HCT116 (cell line): Measurements from ENCODE around the gene PLK4. TPM values are rescaled to one million over a fixed set of nuclear protein-coding genes. Genes with fewer than 3 reads are reported as not detected.

ENCODE experiments used
- ATAC-seq: fragments of 200-7000 bp; cut with Tn5 transposase; 2 replicates; pipeline ENCODE4 v1.9.1; 2020; ENCODE audit warnings: mild to moderate bottlenecking, moderate library complexity
- BruUV-seq: library from RNA; stranded (reverse); fragments of 400-500 nt; replicated peaks from 2 replicates; lab custom pipeline; 2021; lab: Mats Ljungman, UMichigan
- CTCF ChIA-PET: fragments of 300-600 bp; sonication (Branson Sonifier 250); formaldehyde crosslinking; loops from one replicate; lab custom pipeline; 2021; ENCODE audit warnings: antibody characterized with exemption; lab: Charles Lee
- POLR2A ChIA-PET: fragments of 300-600, 350-600 bp; sonication (Branson Sonifier 250); formaldehyde crosslinking; loops from one replicate; lab custom pipeline; 2021; ENCODE audit warnings: antibody characterized with exemption; lab: Charles Lee
- RAD21 ChIA-PET, 2 experiments: fragments of 300-600 bp; sonication (Branson Sonifier 250); formaldehyde crosslinking; loops; one replicate each; lab custom pipeline; 2023; ENCODE audit warnings: low total read pairs in 2 of 2; ENCODE audit not compliant: uncharacterized antibody in 2 of 2, unreplicated experiment in 2 of 2, low non-redundant PET in 1 of 2; lab: Charles Lee
- DNase-seq: peaks from one replicate; pipeline ENCODE4 v3.0.0-alpha.2; 2010; ENCODE audit warnings: low read depth, low spot score
- H2AFZ ChIP-seq: fragments of 200-600 bp; shearing (Covaris generic), sonication (generic); 2 replicates; pipeline ENCODE4 v1.6.1; 2017; ENCODE audit warnings: low read depth, mixed run types, mixed read lengths, antibody characterized with exemption, low read length; ENCODE audit not compliant: poor library complexity, severe bottlenecking
- H3K27ac ChIP-seq: 2 replicates; pipeline ENCODE4 v1.5.1; 2012; ENCODE audit warnings: low read depth, low read length
- H3K27me3 ChIP-seq: fragments of 200-600 bp; sonication (generic); 2 replicates; pipeline ENCODE4 v1.6.1; 2016; ENCODE audit warnings: mixed run types, low read length, mixed read lengths; ENCODE audit not compliant: insufficient read depth
- H3K36me3 ChIP-seq, 2 experiments: fragments of 200-500 bp in 1 of 2; fragments of 200-600 bp in 1 of 2; sonication (Bioruptor generic) in 1 of 2; sonication (generic) in 1 of 2; 2 replicates each; pipeline versions ENCODE4 v1.5.1 to v1.6.1; 2014 to 2016; ENCODE audit warnings: low read length in 2 of 2, inconsistent platforms in 1 of 2, mixed read lengths in 1 of 2, mixed run types in 1 of 2; ENCODE audit not compliant: insufficient read depth in 2 of 2, control insufficient read depth in 1 of 2
- H3K4me1 ChIP-seq, 2 experiments: fragments of 200-600 bp in 1 of 2; sonication (generic) in 1 of 2; 2 replicates each; pipeline versions ENCODE4 v1.5.1 to v1.6.1; 2012 to 2017; ENCODE audit warnings: low read length in 2 of 2, inconsistent platforms in 1 of 2, mild to moderate bottlenecking in 1 of 2, mixed read lengths in 1 of 2, mixed run types in 1 of 2, moderate library complexity in 1 of 2; ENCODE audit not compliant: insufficient read depth in 2 of 2, control insufficient read depth in 1 of 2
- H3K4me2 ChIP-seq: fragments of 200-600 bp; sonication (generic); 2 replicates; pipeline ENCODE4 v1.6.1; 2017; ENCODE audit warnings: mixed run types, low read length, mixed read lengths
- H3K4me3 ChIP-seq, 2 experiments: fragments of 200-600 bp in 1 of 2; sonication (generic) in 1 of 2; replicated peaks in 1 of 2; 2 replicates each; pipeline ENCODE4 v1.5.1; 2011 to 2016; ENCODE audit warnings: low read length in 2 of 2, control low read depth in 1 of 2, low read depth in 1 of 2, mild to moderate bottlenecking in 1 of 2, mixed read lengths in 1 of 2, mixed run types in 1 of 2
- H3K79me2 ChIP-seq: fragments of 200-600 bp; sonication (generic); 2 replicates; pipeline ENCODE4 v1.6.1; 2017; ENCODE audit warnings: mild to moderate bottlenecking, mixed run types, low read length, moderate library complexity, mixed read lengths; ENCODE audit not compliant: insufficient read depth
- H3K9ac ChIP-seq: fragments of 200-600 bp; sonication (generic); 2 replicates; pipeline ENCODE4 v1.6.1; 2016; ENCODE audit warnings: low read length, mixed read lengths
- H3K9me2 ChIP-seq: fragments of 200-600 bp; sonication (generic), shearing (Covaris generic); 2 replicates; pipeline ENCODE4 v1.6.1; 2017; ENCODE audit warnings: mixed run types, mild to moderate bottlenecking, moderate library complexity; ENCODE audit not compliant: insufficient read depth
- H3K9me3 ChIP-seq, 2 experiments: fragments of 200-500 bp in 1 of 2; fragments of 200-600 bp in 1 of 2; sonication (Bioruptor generic) in 1 of 2; sonication (generic) in 1 of 2; 2 replicates each; pipeline ENCODE4 v1.6.1; 2014 to 2017; ENCODE audit warnings: low read length in 2 of 2, mixed read lengths in 2 of 2, inconsistent platforms in 1 of 2, low read depth in 1 of 2, mild to moderate bottlenecking in 1 of 2, mixed run types in 1 of 2, moderate library complexity in 1 of 2; ENCODE audit not compliant: control insufficient read depth in 1 of 2, insufficient read depth in 1 of 2
- H4K20me1 ChIP-seq: fragments of 200-600 bp; sonication (generic), shearing (Covaris generic); 2 replicates; pipeline ENCODE4 v1.6.1; 2017; ENCODE audit warnings: mixed run types, mild to moderate bottlenecking, moderate library complexity; ENCODE audit not compliant: insufficient read depth
- ATF3 ChIP-seq: IDR thresholded peaks from 2 replicates; pipeline ENCODE4 v1.6.1; 2012
- CBX3 ChIP-seq: IDR thresholded peaks from 2 replicates; pipeline ENCODE4 v1.6.1; 2012; ENCODE audit warnings: low read depth
- CTCF ChIP-seq, 3 experiments: fragments of 200-600 bp in 1 of 3; sonication (generic) in 1 of 3; IDR thresholded peaks in 2 of 3; conservative IDR thresholded peaks in 1 of 3; 2 replicates each; pipeline ENCODE4 v1.5.1; 2012 to 2017; ENCODE audit warnings: low read depth in 2 of 3, low read length in 2 of 3, antibody characterized with exemption in 1 of 3, borderline replicate concordance in 1 of 3, control low read depth in 1 of 3, mild to moderate bottlenecking in 1 of 3, mixed read lengths in 1 of 3, mixed run types in 1 of 3, moderate library complexity in 1 of 3; ENCODE audit not compliant: insufficient read depth in 1 of 3
- EGR1 ChIP-seq: IDR thresholded peaks from 2 replicates; pipeline ENCODE4 v1.6.1; 2012; ENCODE audit warnings: low read depth
- ELF1 ChIP-seq: IDR thresholded peaks from 2 replicates; pipeline ENCODE4 v1.6.1; 2012; ENCODE audit warnings: low read depth, borderline replicate concordance
- EZH2 ChIP-seq: fragments of 200-600 bp; sonication (generic); IDR thresholded peaks from 2 replicates; pipeline ENCODE4 v1.6.1; 2017; ENCODE audit warnings: antibody characterized with exemption, mixed run types
- EZH2phosphoT487 ChIP-seq: fragments of 200-600 bp; IDR thresholded peaks from 2 replicates; pipeline ENCODE4 v1.6.1; 2018; ENCODE audit warnings: antibody characterized with exemption, borderline replicate concordance
- FOSL1 ChIP-seq: IDR thresholded peaks from 2 replicates; pipeline ENCODE4 v1.6.1; 2012; ENCODE audit warnings: low read depth
- JUND ChIP-seq: IDR thresholded peaks from 2 replicates; pipeline ENCODE4 v1.6.1; 2012
- POLR2A ChIP-seq: IDR thresholded peaks from 2 replicates; pipeline ENCODE4 v1.7.0; 2011; ENCODE audit warnings: borderline replicate concordance; ENCODE audit not compliant: insufficient read depth, insufficient read length; ENCODE audit errors: extremely low read depth
- POLR2AphosphoS5 ChIP-seq: IDR thresholded peaks from 2 replicates; pipeline ENCODE4 v1.6.1; 2011; ENCODE audit warnings: mild to moderate bottlenecking, low read depth, low read length, moderate library complexity
- SP1 ChIP-seq: IDR thresholded peaks from 2 replicates; pipeline ENCODE4 v1.6.1; 2012; ENCODE audit warnings: low read depth
- SRF ChIP-seq: IDR thresholded peaks from 2 replicates; pipeline ENCODE4 v1.6.1; 2012; ENCODE audit warnings: low read depth
- TCF7L2 ChIP-seq: IDR thresholded peaks from 2 replicates; pipeline ENCODE4 v1.7.0; 2011; ENCODE audit warnings: borderline replicate concordance, inconsistent platforms; ENCODE audit not compliant: insufficient read depth, insufficient read length; ENCODE audit errors: extremely low read depth
- YY1 ChIP-seq: IDR thresholded peaks from 2 replicates; pipeline ENCODE4 v1.6.1; 2011; ENCODE audit warnings: low read length, low read depth, moderate library complexity, mild to moderate bottlenecking; ENCODE audit not compliant: insufficient replicate concordance; ENCODE audit errors: extremely low read depth
- intact Hi-C: fragments of 100-400 bp; cut with micrococcal nuclease; formaldehyde crosslinking; loops from 2 replicates; pipeline ENCODE4 v1.10.0; 2022
- total RNA-seq: library from RNA; stranded (reverse); gene quantifications from one replicate; pipeline ENCODE4 v1.2.1, GENCODE V29; 2021; ENCODE audit not compliant: unreplicated experiment
- TF ChIP-seq, protein P1 (sequence below): IDR thresholded peaks from 2 replicates; pipeline ENCODE4 v1.6.1; 2011; ENCODE audit warnings: mild to moderate bottlenecking, low read length, moderate library complexity; ENCODE audit not compliant: insufficient replicate concordance; ENCODE audit errors: extremely low read depth
- TF ChIP-seq, protein P2 (sequence below): IDR thresholded peaks from 2 replicates; pipeline ENCODE4 v1.6.1; 2012; ENCODE audit warnings: low read depth
- TF ChIP-seq, protein P3 (sequence below): IDR thresholded peaks from 2 replicates; pipeline ENCODE4 v1.6.1; 2012

Gene PLK4
- total RNA-seq, 1 experiment from 2014 or later: 34.8 TPM

GRCh38 chr4:127870281-127870680, 10.4 kb upstream of the PLK4 start:
- no peaks in the 10 kb centered on the region for H3K9me2 ChIP-seq
- intact Hi-C loops: no loop called here
- no peaks in the 10 kb centered on the region for H4K20me1 ChIP-seq
- H3K27me3 ChIP-seq: no peaks in the 10 kb centered on the region
- CTCF ChIA-PET: no interaction called here
- RAD21 ChIA-PET: no interaction called here
- H3K36me3 ChIP-seq: no peaks in the 10 kb centered on the region
- H3K4me2 ChIP-seq: peak overlapping the region; percentile 17; the same call in 1 of the 2 replicates
- H3K9ac ChIP-seq: no peak overlapping the region
- no peak overlapping the region for H3K4me3 ChIP-seq
- BruUV-seq: no TSS peak
- DNase-seq (no peak), ATAC-seq (no peak)
- POLR2A ChIA-PET: interaction anchor here (1.9 kb wide), 1 partner anchor 11 kb away, joined by 6 read pairs; the partner anchor contains the start of gene PLK4
- no peaks in the 10 kb centered on the region for H3K9me3 ChIP-seq
- no peak overlapping the region for H3K27ac ChIP-seq
- peaks cover 7 to 11% of the 10 kb centered on the region in 2 experiments; a peak in 3 of 4 replicates for H3K4me1 ChIP-seq
- no peak for TF ChIP-seq ELF1
- TF ChIP-seq TCF7L2: no peak
- TF ChIP-seq ATF3: no peak
- no peak for TF ChIP-seq POLR2A
- TF ChIP-seq, protein P1, sequence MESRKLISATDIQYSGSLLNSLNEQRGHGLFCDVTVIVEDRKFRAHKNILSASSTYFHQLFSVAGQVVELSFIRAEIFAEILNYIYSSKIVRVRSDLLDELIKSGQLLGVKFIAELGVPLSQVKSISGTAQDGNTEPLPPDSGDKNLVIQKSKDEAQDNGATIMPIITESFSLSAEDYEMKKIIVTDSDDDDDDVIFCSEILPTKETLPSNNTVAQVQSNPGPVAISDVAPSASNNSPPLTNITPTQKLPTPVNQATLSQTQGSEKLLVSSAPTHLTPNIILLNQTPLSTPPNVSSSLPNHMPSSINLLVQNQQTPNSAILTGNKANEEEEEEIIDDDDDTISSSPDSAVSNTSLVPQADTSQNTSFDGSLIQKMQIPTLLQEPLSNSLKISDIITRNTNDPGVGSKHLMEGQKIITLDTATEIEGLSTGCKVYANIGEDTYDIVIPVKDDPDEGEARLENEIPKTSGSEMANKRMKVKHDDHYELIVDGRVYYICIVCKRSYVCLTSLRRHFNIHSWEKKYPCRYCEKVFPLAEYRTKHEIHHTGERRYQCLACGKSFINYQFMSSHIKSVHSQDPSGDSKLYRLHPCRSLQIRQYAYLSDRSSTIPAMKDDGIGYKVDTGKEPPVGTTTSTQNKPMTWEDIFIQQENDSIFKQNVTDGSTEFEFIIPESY: no peak
- no peak for TF ChIP-seq SRF
- TF ChIP-seq, protein P2, sequence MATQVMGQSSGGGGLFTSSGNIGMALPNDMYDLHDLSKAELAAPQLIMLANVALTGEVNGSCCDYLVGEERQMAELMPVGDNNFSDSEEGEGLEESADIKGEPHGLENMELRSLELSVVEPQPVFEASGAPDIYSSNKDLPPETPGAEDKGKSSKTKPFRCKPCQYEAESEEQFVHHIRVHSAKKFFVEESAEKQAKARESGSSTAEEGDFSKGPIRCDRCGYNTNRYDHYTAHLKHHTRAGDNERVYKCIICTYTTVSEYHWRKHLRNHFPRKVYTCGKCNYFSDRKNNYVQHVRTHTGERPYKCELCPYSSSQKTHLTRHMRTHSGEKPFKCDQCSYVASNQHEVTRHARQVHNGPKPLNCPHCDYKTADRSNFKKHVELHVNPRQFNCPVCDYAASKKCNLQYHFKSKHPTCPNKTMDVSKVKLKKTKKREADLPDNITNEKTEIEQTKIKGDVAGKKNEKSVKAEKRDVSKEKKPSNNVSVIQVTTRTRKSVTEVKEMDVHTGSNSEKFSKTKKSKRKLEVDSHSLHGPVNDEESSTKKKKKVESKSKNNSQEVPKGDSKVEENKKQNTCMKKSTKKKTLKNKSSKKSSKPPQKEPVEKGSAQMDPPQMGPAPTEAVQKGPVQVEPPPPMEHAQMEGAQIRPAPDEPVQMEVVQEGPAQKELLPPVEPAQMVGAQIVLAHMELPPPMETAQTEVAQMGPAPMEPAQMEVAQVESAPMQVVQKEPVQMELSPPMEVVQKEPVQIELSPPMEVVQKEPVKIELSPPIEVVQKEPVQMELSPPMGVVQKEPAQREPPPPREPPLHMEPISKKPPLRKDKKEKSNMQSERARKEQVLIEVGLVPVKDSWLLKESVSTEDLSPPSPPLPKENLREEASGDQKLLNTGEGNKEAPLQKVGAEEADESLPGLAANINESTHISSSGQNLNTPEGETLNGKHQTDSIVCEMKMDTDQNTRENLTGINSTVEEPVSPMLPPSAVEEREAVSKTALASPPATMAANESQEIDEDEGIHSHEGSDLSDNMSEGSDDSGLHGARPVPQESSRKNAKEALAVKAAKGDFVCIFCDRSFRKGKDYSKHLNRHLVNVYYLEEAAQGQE: no peak
- no peak for TF ChIP-seq EGR1
- no peak for TF ChIP-seq FOSL1
- no peak for TF ChIP-seq POLR2AphosphoS5
- no peak for TF ChIP-seq EZH2
- no peak for TF ChIP-seq EZH2phosphoT487
- TF ChIP-seq, protein P3, sequence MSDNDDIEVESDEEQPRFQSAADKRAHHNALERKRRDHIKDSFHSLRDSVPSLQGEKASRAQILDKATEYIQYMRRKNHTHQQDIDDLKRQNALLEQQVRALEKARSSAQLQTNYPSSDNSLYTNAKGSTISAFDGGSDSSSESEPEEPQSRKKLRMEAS: no peak
- no peak for TF ChIP-seq SP1
- no peak for TF ChIP-seq JUND
- TF ChIP-seq YY1: no peak
- no peak for TF ChIP-seq CTCF (IDR thresholded peaks at IDR 0.05 in 2 of 3, conservative IDR thresholded peaks at IDR 0.05 in 1 of 3; ENCODE audit: borderline replicate concordance in 1 of 3, insufficient read depth in 1 of 3, low read depth in 2 of 3, low read length in 2 of 3)
- TF ChIP-seq CBX3: no peak
- H3K79me2 ChIP-seq: peaks cover 9% of the 10 kb centered on the region; the same call in 1 of the 2 replicates
- no peak overlapping the region for H2AFZ ChIP-seq
